HFFc6 (cell line): Measurements from ENCODE around the gene SKAP1. TPM values are rescaled to one million over a fixed set of nuclear protein-coding genes. Genes with fewer than 3 reads are reported as not detected.

ENCODE experiments used
- DNase-seq: peaks from one replicate; pipeline ENCODE4 v3.0.0-alpha.2; 2018
- H3K27ac Mint-ChIP-seq: 2 replicates; pipeline ENCODE4 v1.8.0; 2020; ENCODE audit warnings: mild to moderate bottlenecking, mixed read lengths
- H3K27me3 Mint-ChIP-seq: 2 replicates; pipeline ENCODE4 v1.8.0; 2021; ENCODE audit warnings: mild to moderate bottlenecking, moderate library complexity, mixed read lengths; ENCODE audit not compliant: insufficient read depth
- H3K36me3 Mint-ChIP-seq: 2 replicates; pipeline ENCODE4 v1.8.0; 2021; ENCODE audit warnings: low read depth, mixed read lengths
- H3K4me1 Mint-ChIP-seq: 2 replicates; pipeline ENCODE4 v1.8.0; 2020; ENCODE audit warnings: low read depth, mixed read lengths
- H3K4me3 Mint-ChIP-seq: 2 replicates; pipeline ENCODE4 v1.8.0; 2020; ENCODE audit warnings: mild to moderate bottlenecking, moderate library complexity, mixed read lengths
- H3K9me3 Mint-ChIP-seq: 2 replicates; pipeline ENCODE4 v1.8.0; 2020; ENCODE audit warnings: mild to moderate bottlenecking, mixed read lengths
- CTCF ChIP-seq: fragments of 200-600 bp; sonication (generic); IDR thresholded peaks from 2 replicates; pipeline ENCODE4 v1.5.0; 2021; ENCODE audit warnings: antibody characterized with exemption, mild to moderate bottlenecking
- total RNA-seq, 6 experiments: library from RNA; stranded (reverse); fragmentation: NEBNext Ultra II Directional; extraction: Animal tissue kit (Norgen Biotek cat#: 25700); gene quantifications; 2 replicates in 1 of 6; 3 replicates in 5 of 6; pipeline ENCODE4 v1.2.3, GENCODE V29; 2021

The SKAP1 gene
- total RNA-seq, 6 experiments from 2014 or later: not detected

- Mint-ChIP-seq H3K27me3 (peaks cover 2% of the 10 kb centered on the region; the same call in 1 of the 2 replicates), H3K27ac (no peak overlapping the region), H3K4me1 (peaks cover 15% of the 10 kb centered on the region), H3K4me3 (no peak overlapping the region), H3K9me3 (no peaks in the 10 kb centered on the region), H3K36me3 (peaks cover 8% of the 10 kb centered on the region)
- no peak for DNase-seq
- no peak for TF ChIP-seq CTCF
These were observed 307.4 kb downstream of the SKAP1 start for GRCh38 chr17:48122665-48123045.

DNA sequence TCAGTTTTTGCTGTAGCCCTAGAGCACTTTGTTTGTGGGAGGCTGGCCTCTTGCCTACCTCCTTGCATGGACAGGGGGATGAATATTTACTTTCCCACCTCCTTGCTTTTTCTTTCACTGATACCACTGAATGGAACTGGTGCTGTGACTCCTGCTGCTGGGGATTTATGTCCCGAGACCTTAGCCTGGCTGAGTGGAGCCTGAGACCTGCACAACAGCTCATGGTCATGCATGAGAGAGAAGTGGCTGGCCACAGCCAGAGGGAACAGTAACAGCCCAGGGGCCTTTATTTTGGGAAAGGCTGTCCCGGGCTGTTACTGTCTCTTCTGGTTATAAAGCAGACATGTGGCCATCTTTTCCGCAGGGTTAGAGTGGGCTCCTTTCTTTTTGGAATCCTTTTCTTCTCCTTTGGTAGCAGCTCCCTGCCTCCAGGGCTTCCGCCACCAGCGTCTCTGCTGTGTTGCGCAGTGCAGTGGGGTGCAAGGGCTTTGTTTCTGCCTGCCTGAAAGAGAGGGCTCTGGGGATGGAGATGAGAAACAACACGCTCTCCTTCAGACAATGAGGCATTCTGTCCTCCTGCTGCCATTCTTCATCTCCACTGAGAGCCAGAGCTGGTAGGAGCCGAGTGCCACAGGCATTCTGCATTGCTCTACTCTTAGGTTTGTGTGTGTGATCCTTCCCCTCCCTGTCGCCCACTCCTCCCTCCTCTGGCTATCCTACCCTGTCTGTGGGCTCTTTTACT, 307.9 kb downstream of the SKAP1 start:
- peaks cover 8% of the 10 kb centered on the region for H3K36me3 Mint-ChIP-seq
- no peaks in the 10 kb centered on the region for H3K9me3 Mint-ChIP-seq
- TF ChIP-seq CTCF: no peak
- H3K4me3 Mint-ChIP-seq: no peak overlapping the region
- H3K27me3 Mint-ChIP-seq: peaks cover 2% of the 10 kb centered on the region; the same call in 1 of the 2 replicates
- no peak overlapping the region for H3K27ac Mint-ChIP-seq
- peaks cover 9% of the 10 kb centered on the region for H3K4me1 Mint-ChIP-seq
- DNase-seq: no peak

DNA sequence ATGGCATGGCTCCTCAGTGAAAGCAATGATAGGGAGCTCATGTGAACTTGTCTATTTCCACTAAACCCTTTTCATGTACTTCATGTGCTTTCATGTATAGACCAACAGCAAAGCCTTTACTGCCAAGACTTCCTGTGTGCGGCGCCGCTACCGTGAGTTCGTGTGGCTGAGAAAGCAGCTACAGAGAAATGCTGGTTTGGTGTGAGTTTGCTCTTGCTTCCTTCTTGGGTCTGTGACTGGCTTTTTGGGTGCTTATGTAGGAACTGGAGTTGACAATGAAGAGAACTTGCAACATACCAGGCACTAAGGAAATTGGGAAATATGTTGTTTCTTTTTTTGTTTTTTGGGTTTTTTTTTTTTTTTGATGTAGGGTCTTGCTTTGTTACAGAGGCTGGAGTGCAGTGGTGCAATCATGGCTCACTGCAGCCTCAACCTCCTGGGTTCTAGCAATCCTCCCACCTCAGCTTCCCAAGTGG, 316.8 kb downstream of the SKAP1 start:
- no peak overlapping the region for H3K27ac Mint-ChIP-seq
- no peaks in the 10 kb centered on the region for H3K27me3 Mint-ChIP-seq
- peaks cover 12% of the 10 kb centered on the region; the same call in 1 of the 2 replicates for H3K36me3 Mint-ChIP-seq
- H3K9me3 Mint-ChIP-seq: no peaks in the 10 kb centered on the region
- DNase-seq: no peak
- H3K4me3 Mint-ChIP-seq: no peak overlapping the region
- H3K4me1 Mint-ChIP-seq: peaks cover 21% of the 10 kb centered on the region
- no peak for TF ChIP-seq CTCF

GRCh38 chr17:48111937-48112241, 318.1 kb downstream of the SKAP1 start:
- H3K4me3 Mint-ChIP-seq: no peak overlapping the region
- no peaks in the 10 kb centered on the region for H3K9me3 Mint-ChIP-seq
- no peak overlapping the region for H3K27ac Mint-ChIP-seq
- no peak for TF ChIP-seq CTCF
- peaks cover 12% of the 10 kb centered on the region; the same call in 1 of the 2 replicates for H3K36me3 Mint-ChIP-seq
- peaks cover 25% of the 10 kb centered on the region for H3K4me1 Mint-ChIP-seq
- no peak for DNase-seq
- H3K27me3 Mint-ChIP-seq: no peaks in the 10 kb centered on the region; the same call in 1 of the 2 replicates

DNA sequence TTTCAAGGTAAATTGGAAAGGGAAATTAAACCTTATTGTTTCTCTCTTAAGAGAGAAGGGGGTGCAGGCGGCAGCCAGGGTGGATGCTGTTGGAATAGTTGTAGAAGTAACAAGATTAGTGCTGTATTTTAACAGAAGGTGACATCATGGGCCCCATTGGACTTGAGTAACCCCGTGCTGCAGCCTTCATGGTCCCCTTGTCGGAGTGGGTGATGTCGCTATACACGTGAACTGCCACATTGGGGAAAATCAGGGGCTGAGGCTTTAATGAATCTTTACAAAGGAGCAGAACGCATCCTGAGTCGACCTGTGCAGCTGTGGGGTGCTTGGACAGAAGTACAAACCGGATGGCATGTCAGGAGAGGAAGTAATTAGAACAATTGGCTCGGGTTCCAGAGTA, 319.3 kb downstream of the SKAP1 start:
- peaks cover 28% of the 10 kb centered on the region for H3K4me1 Mint-ChIP-seq
- peaks cover 12% of the 10 kb centered on the region; the same call in 1 of the 2 replicates for H3K36me3 Mint-ChIP-seq
- no peaks in the 10 kb centered on the region for H3K9me3 Mint-ChIP-seq
- DNase-seq: no peak
- H3K27ac Mint-ChIP-seq: no peak overlapping the region
- H3K4me3 Mint-ChIP-seq: no peak overlapping the region
- no peak for TF ChIP-seq CTCF
- no peaks in the 10 kb centered on the region; the same call in 1 of the 2 replicates for H3K27me3 Mint-ChIP-seq
